Measurements from ENCODE around the gene FOXC1. TPM values are rescaled to one million over a fixed set of nuclear protein-coding genes. Genes with fewer than 3 reads are reported as not detected.

FOXC1 gene
- total and polyA plus RNA-seq, 2 donors (not counting 1 experiment from before 2014, with no cell fraction given): 0.04 to 0.52 TPM

DNA sequence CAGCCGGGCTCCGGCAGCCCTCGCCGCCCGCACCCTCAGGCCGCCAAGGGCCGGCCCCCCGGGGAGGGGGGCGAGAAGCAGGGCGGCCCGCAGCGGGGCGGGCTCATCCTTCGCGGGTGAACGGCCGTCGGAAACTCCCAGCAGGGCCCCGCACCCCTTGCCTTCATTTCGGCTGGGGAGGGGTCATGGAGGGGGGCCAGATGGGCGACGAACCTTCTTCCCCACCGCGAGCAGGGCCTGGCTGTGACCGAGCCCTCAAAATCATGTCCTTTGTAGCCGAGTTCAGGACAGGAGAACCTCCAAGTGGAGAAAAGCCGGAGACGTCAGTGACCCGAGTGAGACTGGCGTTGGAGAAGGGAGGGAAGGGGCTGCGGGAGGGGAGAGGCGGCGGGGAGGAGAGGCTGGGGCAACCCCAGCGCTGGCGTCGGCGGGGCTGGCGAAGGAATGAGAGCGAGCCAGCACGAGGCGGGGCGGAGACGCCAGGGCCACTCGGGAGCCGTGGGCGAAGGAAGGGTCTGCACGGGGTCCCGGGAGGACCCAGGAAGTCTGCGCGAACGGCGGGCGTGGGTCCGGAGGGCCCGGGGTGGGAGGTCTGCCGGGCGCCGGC lies 571 bp upstream of the FOXC1 start:
- peaks cover 7% of the 10 kb centered on the region for H4K20me1 ChIP-seq (ENCODE audit: control insufficient read depth, insufficient read depth, low read length, poor library complexity, severe bottlenecking)
- peaks cover 50% of the 10 kb centered on the region for H3K4me1 Mint-ChIP-seq
- ATAC-seq (ENCODE audit: low read depth) (peak; percentile 4), DNase-seq (peak; percentile 62)
- no peak overlapping the region for H3K27ac ChIP-seq (ENCODE audit: low read length in 2 of 2)
- H3K4me3 ChIP-seq (ENCODE audit: control extremely low read depth in 1 of 5, extremely low read depth in 1 of 5, insufficient read depth in 1 of 5, low read depth in 2 of 5, low read length in 4 of 5): peak overlapping the region in 3 of 5 experiments; percentile 23 to 60 (median 37)
- H3K27me3 ChIP-seq (replicated peaks in 1 of 4; ENCODE audit: control extremely low read depth in 1 of 4, control insufficient read depth in 3 of 4, insufficient read depth in 4 of 4, low read length in 3 of 4): peaks cover 0 to 78% (median 59%) of the 10 kb centered on the region in 4 experiments
- TF ChIP-seq, protein P1, sequence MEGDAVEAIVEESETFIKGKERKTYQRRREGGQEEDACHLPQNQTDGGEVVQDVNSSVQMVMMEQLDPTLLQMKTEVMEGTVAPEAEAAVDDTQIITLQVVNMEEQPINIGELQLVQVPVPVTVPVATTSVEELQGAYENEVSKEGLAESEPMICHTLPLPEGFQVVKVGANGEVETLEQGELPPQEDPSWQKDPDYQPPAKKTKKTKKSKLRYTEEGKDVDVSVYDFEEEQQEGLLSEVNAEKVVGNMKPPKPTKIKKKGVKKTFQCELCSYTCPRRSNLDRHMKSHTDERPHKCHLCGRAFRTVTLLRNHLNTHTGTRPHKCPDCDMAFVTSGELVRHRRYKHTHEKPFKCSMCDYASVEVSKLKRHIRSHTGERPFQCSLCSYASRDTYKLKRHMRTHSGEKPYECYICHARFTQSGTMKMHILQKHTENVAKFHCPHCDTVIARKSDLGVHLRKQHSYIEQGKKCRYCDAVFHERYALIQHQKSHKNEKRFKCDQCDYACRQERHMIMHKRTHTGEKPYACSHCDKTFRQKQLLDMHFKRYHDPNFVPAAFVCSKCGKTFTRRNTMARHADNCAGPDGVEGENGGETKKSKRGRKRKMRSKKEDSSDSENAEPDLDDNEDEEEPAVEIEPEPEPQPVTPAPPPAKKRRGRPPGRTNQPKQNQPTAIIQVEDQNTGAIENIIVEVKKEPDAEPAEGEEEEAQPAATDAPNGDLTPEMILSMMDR (IDR thresholded peaks at IDR 0.05): no peak
- TF ChIP-seq EZH2 (IDR thresholded peaks at IDR 0.05; ENCODE audit: borderline replicate concordance, insufficient read depth, low read depth, low read length, poor library complexity, severe bottlenecking): peak; percentile 96
- peaks cover 67 to 80% of the 10 kb centered on the region in 2 donors for H3K4me1 ChIP-seq (ENCODE audit: control insufficient read depth in 2 of 2, insufficient read depth in 2 of 2, low read length in 2 of 2)
- no peaks in the 10 kb centered on the region for H3K36me3 ChIP-seq (replicated peaks in 1 of 2; ENCODE audit: control extremely low read depth in 1 of 2, control insufficient read depth in 1 of 2, extremely low read depth in 1 of 2, insufficient read depth in 2 of 2, low read length in 1 of 2)
- H3K79me2 ChIP-seq (ENCODE audit: control insufficient read depth, insufficient read depth, low read length): no peaks in the 10 kb centered on the region
- H3K27ac Mint-ChIP-seq: peak overlapping the region; percentile 56
- H3K27me3 Mint-ChIP-seq: peaks cover 58% of the 10 kb centered on the region
- H3K9me3 Mint-ChIP-seq (ENCODE audit: insufficient read depth): no peaks in the 10 kb centered on the region
- 3% methylated on average over 58 of the region's 58 CpGs for WGBS (ENCODE audit: insufficient coverage)
- H3K4me2 ChIP-seq (replicated peaks; ENCODE audit: low read depth, low read length, poor library complexity, severe bottlenecking): peak overlapping the region; percentile 85
- peak overlapping the region; percentile 49 for H3K9ac ChIP-seq (ENCODE audit: low read length)
- H3K4me3 Mint-ChIP-seq: peak overlapping the region; percentile 74
- POLR2A ChIA-PET: interaction anchor here (0.6 to 0.7 kb wide), 2 partner anchors 10 to 1056 kb away, joined by 3 to 5 read pairs; no protein-coding TSS in a partner anchor
- CTCF ChIA-PET: interaction anchor here (4.9 kb wide), 1 partner anchor 13 kb away, joined by 29 read pairs; no protein-coding TSS in a partner anchor
- peak overlapping the region; percentile 70 for H2AFZ ChIP-seq (ENCODE audit: insufficient read depth, low read depth, low read length, poor library complexity, severe bottlenecking)
- intact Hi-C loops (cut with micrococcal nuclease): no loop called here
- peaks cover 0 to 55% (median 13%) of the 10 kb centered on the region in 3 donors for H3K9me3 ChIP-seq (ENCODE audit: control extremely low read depth in 1 of 3, control insufficient read depth in 2 of 3, insufficient read depth in 1 of 3, low read length in 2 of 3)

All from B cell (primary cell).